Breast epithelium (tissue), 3 donors: Measurements from ENCODE around the gene PDZD2.

Experiments used
- CTCF ChIP-seq, 3 donors: fragments of 450-650 bp; IDR thresholded peaks; one replicate each; pipeline ENCODE4 v1.5.1; 2016 to 2017; ENCODE audit warnings: antibody characterized with exemption in 3 of 3, mild to moderate bottlenecking in 3 of 3, moderate library complexity in 3 of 3
- POLR2A ChIP-seq: fragments of 450-650 bp; IDR thresholded peaks from one replicate; pipeline ENCODE4 v1.6.1; 2016; ENCODE audit warnings: antibody characterized with exemption, mild to moderate bottlenecking, moderate library complexity

GRCh38 chr5:31688515-31689092 lies 49.7 kb downstream of the PDZD2 start:
- no peak for TF ChIP-seq CTCF (IDR thresholded peaks at IDR 0.05)
- no peak for TF ChIP-seq POLR2A
